Testis (tissue), 2 donors: Measurements from ENCODE around the gene DDT.

Experiments
- POLR2A ChIP-seq: fragments of 450-650 bp; IDR thresholded peaks from one replicate; pipeline ENCODE4 v1.6.1; 2017; ENCODE audit warnings: antibody characterized with exemption, mild to moderate bottlenecking, moderate library complexity
- TF ChIP-seq, protein P1 (sequence below), 3 experiments: fragments of 450-650 bp in 2 of 3; fragments of 200-600 bp in 1 of 3; sonication (generic) in 1 of 3; IDR thresholded peaks; one replicate each; pipeline ENCODE4 v1.5.1; 2016 to 2019; ENCODE audit warnings: antibody characterized with exemption in 3 of 3, mild to moderate bottlenecking in 2 of 3, moderate library complexity in 1 of 3

DNA sequence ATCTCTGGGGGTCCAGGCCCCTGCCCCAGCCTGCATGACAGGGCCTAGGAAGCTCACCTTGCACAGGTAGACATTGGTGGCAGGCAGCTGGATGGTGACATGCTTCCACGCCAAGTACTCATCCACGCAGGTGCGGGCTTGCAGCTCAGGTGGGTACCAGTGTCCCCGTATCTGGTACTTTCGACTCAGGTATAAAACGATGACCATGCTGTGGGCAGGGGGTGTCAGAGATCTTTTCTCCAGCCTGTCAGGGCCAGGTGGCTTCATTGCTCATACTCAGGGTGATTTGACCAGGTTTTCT, 32.6 kb upstream of the DDT start:
- TF ChIP-seq, protein P1, sequence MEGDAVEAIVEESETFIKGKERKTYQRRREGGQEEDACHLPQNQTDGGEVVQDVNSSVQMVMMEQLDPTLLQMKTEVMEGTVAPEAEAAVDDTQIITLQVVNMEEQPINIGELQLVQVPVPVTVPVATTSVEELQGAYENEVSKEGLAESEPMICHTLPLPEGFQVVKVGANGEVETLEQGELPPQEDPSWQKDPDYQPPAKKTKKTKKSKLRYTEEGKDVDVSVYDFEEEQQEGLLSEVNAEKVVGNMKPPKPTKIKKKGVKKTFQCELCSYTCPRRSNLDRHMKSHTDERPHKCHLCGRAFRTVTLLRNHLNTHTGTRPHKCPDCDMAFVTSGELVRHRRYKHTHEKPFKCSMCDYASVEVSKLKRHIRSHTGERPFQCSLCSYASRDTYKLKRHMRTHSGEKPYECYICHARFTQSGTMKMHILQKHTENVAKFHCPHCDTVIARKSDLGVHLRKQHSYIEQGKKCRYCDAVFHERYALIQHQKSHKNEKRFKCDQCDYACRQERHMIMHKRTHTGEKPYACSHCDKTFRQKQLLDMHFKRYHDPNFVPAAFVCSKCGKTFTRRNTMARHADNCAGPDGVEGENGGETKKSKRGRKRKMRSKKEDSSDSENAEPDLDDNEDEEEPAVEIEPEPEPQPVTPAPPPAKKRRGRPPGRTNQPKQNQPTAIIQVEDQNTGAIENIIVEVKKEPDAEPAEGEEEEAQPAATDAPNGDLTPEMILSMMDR (IDR thresholded peaks at IDR 0.05), result no peak
- no peak for TF ChIP-seq POLR2A
